HG03354 (cell line): ENCODE data around the gene CLIC4.

ENCODE experiments used
- ATAC-seq: cut with Tn5 transposase; IDR thresholded peaks from one replicate; pipeline ENCODE4 v1.9.1; 2021; ENCODE audit warnings: mild to moderate bottlenecking; ENCODE audit not compliant: unreplicated experiment, poor library complexity, severe bottlenecking

Gene CLIC4

DNA sequence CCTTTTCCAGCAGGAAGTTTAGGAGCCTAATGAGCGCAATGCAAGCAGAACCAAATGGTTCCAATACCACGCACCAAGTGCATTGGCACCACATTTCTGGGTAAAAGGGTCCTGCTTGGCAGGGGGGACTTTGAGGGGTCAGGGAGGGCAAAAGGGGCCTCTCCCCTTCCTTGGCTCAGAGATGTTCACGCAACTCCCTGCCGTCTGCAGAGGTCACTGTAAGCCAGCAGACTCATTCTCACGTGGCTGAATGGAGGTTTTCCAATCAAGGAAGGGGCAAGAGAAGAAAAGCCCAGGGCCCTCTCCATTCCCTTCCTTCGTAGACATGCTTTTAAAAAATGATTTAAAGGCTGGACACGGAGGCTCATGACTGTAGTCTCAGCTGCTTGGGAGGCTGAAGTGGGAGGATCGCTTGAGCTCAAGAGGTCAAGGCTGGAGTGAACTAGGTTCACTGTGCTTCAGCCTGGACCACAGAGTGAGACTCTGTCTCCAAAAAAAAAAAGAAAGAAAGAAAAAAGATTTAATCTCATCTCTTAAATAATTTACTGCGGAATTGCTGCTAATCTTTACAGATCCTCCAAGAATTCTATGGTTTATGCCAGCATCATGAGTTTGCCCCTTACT, 104.5 kb downstream of the CLIC4 start:
- ATAC-seq: no peak

DNA sequence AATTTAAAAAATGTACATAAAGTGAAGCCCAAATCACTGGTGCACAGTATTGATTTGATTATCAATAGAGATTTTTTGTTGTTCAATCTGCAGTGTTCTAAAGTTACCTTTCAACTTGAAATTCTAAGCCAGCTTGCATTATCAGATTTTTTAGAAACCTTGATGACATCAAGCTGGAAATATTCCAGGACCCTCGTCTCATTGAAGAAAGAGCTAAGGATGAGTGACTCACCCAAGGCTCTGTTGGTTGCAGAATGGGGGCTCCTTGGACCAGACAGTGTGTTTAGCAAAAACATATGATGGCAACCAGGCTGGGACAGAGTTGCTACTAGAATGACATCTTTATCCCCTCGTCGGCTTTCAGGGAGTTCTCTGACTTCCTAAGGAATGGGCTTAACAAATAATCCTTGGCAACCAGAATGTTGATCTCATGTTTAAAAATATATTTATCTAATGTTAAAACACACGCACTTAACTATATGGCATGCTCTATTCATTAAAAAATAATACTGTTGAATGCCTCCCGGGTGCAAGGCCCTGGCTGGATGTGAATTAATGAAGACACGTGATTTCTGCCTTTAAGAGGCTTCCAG, 105.2 kb downstream of the CLIC4 start:
- no peak for ATAC-seq

DNA sequence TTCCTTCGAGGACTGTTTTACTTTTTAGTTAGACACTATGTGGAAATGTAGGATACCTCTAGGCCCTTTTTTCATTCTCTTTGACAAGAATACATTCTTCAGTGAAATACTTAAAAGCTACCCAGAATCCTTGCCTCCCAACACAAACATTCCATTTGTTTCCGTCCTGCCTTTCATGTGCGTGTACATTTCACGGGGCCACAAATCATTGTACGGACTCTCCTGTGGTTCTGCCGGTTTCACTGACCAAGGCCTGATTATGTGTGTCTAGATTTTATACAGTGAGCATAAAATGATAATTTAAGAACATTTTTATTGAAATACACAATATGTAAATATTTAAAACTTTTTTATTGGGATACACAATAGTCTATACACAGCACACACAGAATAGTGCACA, 108.4 kb downstream of the CLIC4 start:
- no peak for ATAC-seq

DNA sequence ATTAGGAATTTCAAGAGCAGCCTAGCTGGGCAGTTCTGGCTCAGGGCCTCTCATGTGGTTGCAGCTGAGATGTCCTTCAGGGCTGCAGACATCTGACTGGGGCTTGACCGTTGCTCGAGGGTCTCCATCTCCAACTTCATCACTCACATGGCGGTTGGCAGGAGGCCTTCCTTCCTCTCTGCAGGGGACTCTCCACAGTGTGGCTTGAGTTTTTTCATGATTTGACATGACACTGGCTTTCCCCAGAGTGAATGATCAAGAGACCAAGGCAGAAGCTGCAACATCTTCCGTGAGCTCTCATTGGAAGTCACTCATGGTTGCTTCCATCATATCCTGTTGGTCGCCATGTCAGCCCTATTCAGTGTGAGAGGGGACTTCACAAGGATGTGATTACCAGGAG, 110.2 kb downstream of the CLIC4 start:
- ATAC-seq: no peak

DNA sequence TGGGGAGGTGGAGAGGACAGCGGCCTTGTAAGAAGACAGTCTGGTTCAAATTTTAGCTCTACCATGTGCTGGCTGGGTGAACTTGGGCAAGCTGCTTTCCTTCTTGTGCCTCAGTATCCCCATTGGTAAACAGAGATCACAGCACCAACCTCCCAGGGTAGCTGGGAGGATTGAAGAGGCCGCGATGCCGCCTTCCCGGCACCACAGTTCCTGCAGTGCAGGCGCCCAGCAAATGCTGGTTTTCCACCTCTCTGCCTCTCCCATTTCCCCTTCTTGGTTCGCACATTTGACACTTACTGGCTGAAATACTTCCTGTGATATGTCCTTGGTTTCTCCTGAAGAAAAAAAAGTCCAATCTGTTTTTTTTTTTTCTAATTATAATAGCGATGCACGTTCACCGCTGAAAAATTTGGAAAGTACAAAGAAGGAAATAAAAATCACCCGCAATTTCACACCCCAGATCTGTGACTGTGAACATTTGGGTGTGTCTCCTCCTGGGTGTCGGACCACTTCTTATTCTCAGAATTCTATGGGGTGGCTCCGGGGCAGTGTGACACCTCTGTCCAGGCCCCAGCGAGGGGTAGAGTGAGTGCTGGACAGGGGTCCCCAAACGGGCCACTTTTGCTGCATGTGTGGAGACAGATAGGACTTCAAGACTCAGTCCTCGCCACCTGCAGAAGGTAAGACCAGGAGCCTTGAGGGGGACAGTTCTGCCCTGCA, 111.7 kb downstream of the CLIC4 start:
- no peak for ATAC-seq

DNA sequence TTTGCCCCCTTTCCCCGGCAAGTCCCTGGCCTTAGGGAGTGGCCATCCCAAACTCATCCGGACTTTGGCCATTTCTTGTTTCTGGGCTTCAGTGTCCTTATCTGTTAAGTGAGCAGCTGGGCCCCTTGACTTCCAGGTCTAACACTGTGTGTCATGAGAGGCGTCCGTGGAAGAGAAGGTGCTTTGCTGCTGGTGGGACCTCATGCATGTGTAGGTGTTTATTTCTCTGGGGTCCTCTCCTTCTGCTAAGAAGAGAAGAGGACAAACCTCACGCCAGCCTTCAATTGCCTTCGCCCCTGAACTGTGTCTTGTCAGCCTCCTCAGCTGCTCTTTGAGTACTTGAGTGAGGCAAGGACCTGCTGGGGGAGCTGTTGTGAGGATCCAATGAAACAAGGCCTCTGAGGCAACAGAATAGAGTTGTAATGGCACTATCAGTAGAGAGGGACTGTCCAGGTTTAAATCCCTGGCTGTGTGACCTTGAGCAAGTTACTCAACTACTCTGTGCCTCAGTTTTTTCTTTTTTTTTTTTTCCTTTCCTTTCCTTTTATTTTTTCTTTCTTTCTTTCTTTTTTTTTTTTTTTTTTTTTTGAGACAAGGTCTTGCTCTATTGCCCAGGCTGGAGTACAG, 112.4 kb downstream of the CLIC4 start:
- no peak for ATAC-seq

DNA sequence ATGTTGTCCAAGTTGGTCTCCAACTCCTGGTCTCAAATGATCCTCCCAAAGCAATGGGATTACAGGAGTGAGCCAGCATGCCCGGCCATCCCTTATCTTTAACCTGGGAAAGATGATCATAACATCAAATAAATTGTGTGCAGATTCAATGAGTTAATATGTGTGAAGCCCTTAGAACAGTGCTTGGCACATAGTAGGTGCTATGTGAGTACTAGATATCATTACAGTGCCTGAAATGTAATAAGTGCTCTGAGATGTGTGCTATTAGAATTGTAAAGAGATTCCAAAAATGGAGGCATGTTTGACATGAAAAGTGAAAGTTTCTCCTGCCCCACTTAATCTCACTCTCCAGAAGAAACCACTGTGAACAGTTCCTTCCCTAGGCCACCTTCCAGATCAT, 113.0 kb downstream of the CLIC4 start:
- ATAC-seq: no peak

DNA sequence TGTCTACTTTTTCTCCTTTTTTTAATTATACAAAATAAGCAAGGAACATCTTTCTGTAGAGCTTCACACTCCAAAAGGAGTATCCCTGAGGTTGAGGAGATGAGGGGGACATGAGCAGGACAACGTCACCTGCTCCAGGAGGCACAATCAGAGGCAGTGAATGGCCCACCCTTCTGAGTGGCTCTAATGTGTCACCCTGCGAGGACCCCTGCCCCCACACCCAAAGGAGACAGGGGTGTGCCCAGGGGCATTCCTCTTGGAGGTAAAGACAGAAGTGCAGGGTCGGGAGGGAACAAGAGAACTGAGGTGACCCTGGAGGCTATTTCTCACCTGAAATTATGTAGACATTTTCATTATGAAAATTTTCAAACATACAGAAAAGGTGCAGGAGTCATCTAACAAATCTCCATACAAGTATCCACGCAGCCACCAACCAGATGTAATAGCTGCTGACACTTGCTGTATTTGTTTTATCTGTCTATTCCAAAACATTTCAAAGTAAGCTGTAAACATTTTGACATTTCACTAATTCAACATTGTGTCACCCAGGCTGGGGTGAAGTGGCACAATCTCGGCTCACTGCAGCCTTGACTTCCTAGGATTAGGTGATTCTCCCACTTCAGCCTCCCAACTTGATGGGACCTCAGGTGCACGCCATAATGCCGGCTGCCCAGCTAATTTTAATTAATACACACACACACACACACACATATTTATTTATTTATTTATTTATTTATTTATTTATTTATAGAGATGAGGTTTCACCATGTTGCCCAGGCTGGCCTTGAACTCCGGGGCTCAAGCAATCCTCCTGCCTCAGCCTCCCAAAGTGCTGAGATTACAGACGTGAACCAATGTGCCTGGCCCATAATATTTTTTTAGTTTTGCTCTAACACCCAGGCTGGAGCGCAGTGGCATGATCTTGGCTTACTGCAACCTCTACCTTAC, 114.1 kb downstream of the CLIC4 start:
- no peak for ATAC-seq

DNA sequence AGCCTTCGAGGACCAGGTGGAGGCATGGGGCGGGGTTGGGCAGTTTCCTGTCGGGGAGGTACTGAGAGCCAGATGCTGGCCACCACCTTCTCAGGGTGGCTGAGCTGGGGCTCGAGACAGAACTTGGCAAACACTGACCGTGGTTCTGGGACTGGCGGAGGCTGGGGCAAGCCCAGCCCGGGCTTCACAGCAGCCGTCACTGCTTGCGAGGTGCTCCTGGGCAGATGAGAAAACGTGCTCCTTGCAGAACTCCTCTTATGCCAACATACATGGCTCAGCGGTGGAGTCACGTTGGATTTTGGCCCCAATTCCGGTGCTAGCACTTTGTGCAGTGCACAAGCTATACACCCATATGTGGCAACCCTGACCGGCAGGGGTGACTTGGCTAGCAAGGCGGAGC, 115.6 kb downstream of the CLIC4 start:
- no peak for ATAC-seq

DNA sequence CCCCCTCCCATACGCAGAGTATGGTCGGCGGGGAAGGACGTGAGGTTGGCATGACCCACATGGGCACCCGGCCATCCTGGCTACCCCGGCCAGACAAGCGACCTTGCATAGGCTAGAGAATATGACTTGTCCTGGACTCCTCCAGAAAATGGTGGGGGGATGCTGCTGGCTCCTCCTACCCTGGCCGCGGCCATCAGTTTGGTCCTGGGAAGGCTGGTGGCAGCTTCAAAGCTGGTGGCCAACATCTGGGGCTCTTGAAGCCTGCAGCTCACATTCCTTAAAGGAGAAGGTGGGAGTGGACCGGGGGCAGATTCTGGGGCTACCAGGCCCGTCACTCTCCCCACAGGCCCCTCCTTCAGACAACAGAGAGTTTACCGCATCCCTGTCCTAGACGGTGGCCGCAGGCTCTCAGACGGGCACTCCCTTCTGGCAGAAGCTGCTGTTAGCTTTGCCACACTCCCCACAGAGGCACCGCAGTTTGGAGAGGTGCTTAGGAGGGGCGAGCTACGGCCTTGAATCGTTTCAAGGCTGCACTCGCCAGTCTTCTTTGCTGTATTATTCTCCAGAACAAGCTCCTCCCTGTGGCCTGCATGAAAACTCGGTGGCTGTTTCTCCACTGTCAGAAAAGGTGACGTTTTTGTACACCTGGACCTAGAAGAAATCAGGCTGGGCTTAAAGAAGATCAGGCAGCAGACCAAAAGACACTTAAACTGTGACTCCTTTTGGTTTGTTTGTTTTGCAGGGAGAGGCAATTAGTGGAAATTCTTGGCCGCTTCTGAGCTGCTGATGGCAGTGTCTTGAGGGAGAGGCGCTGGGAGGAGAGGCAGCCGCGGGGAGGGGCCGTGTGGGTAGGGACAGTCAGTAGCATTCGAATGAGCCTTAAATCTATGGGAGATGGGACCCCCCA, 116.8 kb downstream of the CLIC4 start:
- ATAC-seq: no peak

DNA sequence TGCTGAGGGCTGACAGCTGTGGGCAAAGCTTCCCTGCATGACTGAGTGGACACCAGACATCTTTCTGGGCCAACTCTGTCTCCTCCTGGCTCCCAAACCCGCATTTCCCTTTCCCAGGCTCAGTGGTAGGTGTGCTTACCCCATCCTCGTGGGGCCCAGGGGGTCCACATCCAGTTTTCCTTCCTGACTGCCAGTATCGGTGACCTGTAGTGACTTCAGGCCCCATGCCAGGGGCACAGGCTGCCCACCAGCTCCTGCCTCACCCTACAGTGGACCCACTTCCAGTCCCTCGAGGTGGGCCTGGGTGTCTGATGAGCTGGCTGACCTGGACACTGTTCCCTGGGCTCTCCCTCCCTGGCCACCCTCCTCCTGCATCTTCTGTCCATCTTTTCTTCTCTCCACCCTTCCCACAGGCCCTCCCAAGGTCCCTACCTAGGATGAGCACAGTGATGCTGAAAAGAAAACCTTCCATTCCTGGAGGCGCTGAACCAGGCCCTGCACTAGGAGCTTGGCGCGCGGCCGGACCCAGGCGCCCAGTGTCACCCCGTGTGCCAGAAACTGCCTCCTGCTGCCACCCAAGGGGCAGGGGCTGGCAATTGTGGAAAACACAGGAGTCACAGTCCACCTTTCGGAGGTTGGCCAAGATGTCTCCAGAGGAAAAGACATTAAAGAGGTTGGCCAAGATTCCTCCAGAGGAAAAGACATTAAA, 117.7 kb downstream of the CLIC4 start:
- ATAC-seq: no peak

DNA sequence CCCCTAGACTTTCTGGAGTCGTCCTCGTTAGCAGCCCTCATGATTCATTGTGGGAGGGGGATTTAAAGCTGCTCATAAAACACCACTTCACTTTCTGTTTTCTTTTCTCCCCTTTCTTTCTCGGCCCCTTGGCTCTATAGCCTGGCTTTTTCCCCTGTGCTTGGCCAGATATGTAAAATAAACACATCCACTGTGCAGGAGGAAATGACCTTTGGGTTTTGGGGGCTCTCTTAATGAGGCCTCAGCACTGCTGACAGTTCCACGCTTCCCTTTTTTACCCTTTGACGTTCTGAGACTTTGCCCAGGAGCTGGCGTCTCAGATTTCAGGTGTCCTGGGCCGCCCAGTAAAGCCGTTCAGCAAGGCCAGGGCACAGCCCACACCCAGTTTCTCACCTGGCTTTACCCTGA, 119.1 kb downstream of the CLIC4 start:
- no peak for ATAC-seq

DNA sequence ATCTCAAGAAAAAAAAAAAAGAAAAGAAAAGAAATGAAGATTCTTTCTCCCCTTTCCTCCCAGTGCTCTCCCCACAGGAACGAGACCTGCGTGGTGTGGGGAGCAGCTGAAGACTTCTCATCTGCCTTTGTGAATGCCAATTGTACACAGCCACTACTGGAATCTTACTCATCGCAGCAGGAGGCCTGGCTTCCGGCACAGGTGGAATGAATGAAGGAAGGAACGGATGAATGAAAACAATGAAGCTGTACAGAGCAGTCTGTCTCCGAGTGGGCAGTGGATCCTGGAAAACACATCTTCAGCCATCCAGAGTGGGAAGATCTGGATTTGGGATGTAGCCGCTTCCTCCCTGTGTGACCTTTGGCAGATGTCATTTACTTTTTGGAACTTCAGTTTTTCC, 119.9 kb downstream of the CLIC4 start:
- no peak for ATAC-seq

DNA sequence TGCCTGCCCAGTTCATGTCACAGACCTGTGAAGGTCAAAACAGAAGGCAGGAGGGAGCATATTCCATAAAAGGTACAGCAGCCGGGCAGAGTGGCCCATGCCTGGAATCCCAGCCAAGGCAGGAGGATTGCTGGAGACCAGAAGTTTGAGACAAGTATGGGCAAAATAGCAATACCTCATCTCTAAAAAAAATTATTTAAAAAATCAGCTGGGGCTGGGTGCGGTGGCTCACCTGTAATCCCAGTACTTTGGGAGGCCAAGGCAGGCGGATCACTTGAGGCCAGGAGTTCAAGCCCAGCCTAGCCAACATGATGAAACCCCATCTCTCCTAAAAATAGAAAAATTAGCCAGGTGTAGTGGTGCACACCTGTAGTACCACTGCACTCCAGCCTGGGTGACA, 120.3 kb downstream of the CLIC4 start:
- ATAC-seq: no peak

DNA sequence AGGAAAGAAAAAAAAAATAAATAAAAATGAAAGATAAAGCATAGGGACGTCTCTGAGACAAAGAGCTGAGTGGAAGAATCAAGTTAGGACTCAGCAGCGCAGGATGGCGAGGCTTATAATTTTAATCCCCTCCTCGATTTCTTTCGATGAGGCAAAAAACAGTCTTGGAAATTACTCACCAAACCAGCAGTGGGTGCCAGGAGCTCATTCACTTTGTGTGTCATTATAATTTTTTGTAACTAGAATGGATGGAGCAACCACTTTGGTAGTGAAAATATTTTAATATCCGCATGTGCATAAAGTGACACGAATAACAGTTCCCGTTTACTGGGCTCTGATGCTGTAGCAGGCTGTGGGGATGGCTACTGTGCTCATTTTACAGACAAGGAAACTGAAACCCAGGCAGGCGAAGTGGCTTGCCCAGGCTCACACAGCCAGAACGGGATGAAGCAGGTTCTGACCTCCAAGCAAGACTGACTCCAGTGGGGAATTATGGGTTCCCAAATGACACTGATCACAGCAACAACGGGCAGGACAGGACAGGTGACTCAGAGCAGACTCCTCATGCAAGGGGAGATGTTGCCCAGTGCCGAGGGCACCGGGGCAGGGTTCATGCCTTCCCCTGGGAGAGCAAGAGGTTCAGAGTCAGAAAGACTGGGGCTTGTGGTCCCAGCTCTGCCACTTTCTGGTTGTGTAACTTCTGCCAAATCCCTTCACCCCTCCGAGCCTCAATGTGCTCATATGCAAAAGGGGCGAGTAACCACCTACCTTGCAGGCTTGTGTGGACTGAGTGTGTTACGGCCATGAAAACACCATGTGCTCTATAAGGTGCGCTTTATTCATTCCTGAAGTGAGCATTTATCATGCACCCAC, 121.2 kb downstream of the CLIC4 start:
- ATAC-seq: no peak

DNA sequence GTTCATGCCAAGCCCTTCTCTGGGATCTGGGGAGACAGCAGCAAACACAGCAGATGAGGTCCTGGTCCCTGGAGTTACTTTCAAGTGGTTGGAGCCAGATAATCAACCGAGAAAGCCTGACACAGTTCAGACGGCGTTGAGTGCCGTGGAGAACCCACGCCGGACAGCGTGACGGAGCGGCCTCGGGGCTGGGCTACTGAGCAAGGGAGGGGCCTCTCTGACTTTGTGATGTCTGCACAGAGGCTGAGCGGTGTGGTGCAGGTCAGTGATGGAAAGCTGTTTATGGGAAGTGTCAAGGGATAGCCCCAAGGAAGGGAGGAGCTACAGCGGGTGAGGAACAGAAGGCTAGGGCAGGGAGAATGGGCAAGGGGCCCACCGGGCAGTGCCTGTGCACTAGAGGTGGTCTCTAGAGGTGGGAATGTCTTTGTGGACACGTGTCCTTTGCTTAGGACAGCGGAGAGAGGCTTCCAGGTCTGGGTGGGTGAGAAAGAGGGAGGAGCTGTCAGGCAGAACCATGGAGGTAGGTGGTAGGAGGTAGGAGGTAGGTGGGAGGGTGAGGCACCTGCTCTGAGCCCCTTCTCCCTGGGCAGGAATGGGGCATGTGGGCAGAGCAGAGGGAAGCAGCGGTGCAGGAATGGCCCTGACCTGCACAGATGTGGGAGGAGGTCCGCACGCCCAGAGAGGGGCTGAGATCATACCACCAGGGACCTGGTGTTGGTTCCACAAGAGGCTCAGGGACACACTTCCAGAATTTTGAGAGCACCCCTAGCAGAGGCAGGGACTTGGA, 122.0 kb downstream of the CLIC4 start:
- no peak for ATAC-seq
